Measurements from ENCODE around the gene SOBP.

Gene SOBP

GRCh38 chr6:107689951-107690642 lies 200.2 kb downstream of the SOBP start:
- DNase-seq (ENCODE audit: low read depth in 3 of 3) = no peak

DNA sequence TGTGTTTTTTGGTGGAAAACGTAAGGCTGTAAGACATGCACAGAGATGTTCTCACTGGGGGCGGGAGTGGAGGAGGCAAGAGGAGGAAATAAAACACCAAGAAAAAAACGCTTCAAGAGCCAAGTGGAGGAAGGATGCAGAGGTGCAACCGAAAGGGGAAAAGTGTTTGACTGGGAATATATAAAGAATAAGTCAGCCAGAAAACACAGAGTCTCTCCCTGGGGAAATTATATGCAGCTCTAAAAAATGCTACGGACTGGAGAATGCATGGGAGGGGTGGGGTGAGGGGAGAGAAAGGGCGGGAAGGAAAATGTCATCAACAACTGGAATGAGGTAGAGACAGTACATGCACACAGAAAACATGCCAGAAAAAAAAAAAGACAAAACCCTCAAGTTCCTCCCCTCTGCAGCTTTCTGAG lies 200.7 kb downstream of the SOBP start:
- DNase-seq (ENCODE audit: low read depth in 3 of 3) = no peak

DNA sequence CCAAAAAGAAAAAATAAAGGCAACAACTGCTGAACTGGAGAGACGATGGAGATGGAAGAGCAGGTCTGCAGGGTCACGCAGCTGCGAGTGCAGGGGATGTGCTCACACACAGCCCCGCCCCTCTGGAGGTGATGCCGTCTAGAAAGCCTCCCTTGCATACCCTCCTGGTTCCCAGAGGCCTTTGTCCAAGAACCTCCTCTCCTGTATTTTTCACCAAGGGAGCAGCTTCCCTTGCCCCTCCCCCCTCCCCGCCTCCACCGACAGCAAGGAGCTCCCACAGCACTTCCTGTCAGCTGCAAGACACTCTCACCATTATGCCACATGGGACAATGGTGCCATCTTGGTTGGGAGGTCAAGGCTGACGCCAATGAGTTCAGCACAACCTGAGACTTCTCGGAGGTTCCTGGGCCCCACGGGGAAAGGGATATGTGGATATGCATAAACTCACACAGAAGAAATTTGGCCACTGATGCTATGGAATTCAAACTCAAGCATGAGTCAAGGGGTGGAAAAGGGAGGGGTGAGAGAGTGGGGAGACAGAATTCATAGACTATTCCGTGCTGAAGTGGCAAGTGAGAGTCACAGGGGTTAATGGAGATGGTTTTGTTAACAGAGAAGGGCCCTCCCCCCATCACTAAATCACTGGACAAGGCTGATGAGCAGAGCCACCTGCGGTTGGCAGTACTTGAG lies 201.3 kb downstream of the SOBP start:
- no peak for DNase-seq (ENCODE audit: low read depth in 3 of 3)

GRCh38 chr6:107692351-107692750 lies 202.4 kb downstream of the SOBP start:
- no peak for DNase-seq (ENCODE audit: low read depth in 3 of 3)

DNA sequence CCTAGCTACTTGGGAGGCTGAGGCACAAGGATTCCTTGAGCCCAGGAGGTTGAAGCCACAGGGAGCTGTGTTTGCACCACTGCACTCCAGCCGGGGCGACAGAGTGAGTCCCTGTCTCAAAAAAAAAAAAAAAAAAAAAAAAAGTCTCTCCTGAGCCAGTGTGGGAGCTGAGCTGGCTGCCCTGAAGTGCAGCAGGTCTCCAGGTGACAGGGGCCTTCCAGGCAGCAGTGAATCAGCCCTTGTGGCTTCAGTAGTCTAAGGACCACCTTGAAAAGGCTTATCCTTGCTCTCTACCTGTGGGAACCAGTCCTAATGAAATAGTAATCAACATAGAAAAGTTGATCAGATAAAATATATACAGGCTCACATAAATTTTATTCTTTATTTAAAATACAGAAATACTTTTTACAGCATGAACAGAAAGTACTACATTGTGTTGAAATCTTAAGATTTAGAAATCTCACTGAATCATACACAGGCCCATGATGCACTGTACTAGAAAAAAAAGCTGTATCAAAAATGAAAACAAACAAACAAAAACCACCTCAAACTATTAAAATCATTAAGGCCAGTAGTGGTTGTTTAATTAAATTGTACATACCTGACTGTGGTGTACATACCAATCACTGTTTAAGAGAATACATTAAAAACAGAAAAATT lies 205.3 kb downstream of the SOBP start:
- no peak for DNase-seq (ENCODE audit: low read depth in 3 of 3)

- no peak for DNase-seq (ENCODE audit: low read depth in 3 of 3)
These were observed 207.8 kb downstream of the SOBP start for GRCh38 chr6:107697682-107698081.

DNA sequence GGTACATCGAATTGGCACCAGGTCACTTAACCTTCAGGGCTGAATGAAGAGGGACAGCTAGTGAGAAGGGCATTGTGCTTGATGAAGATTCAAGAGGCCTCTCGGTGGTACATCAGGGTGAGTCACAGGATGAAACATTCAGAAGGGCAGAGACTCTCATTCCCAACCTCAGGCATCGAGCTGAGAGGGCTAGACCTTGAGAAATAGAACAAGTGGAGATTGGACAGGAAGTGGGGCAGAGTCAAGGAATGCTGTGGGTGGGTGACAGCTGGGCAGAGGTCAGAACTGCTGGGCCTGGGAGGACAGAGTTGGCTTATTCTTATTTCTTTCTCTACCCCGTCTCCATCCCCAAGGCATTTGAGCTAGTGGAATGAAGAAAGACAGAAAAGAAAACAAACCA lies 208.2 kb downstream of the SOBP start:
- no peak for DNase-seq (ENCODE audit: low read depth in 3 of 3)

DNA sequence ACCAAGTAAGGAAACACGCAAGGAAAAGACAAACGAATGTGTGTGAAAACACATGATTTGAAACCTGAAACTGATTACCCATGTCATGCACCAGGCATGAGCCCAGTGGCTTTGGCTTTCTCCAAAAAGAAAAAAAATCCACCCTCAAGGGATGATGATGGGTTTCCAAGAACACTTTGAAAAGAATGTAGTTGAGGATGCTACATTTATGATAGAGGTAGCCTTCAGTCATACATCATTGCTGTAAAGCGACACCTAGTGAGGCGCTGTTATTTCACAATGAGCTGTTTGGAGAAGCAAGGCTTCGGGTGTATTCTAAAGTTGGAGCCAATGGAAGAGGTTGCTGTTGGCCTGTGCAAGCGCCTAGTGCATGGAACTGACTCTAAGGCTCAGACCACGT lies 209.3 kb downstream of the SOBP start:
- no peak for DNase-seq (ENCODE audit: low read depth in 3 of 3)

DNA sequence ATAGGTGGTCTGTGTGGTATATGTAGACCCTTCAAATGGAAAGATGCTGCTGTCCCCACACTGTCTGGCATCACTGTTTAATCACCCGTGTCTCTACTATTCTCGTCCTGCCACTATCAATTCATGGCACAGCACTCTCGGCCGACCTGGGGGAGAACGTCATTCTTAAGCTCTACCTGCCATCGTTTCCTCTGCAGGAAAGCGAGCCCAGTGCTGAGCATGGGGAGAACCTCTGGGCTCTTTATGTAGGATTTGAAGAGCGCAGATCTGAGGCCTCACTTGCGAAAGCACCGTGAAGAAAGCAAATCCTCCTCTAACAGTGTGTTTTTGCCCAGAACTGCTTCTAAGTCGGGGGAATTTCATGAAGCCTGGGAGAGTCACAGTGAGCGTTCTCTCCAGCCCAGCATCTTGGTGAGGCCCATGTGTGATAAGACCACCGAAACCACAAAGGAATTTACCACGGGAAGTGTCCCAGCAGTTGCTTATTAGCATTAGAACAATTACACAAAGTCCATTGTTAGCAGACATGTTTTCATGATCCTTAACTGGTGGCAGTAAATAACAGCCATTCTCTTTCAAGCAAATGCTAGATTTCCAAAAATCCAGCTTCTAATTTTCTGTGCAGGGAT lies 209.9 kb downstream of the SOBP start:
- no peak for DNase-seq (ENCODE audit: low read depth in 3 of 3)

- DNase-seq (ENCODE audit: low read depth in 3 of 3) = no peak
These were observed 213.7 kb downstream of the SOBP start for GRCh38 chr6:107703606-107704005.

DNA sequence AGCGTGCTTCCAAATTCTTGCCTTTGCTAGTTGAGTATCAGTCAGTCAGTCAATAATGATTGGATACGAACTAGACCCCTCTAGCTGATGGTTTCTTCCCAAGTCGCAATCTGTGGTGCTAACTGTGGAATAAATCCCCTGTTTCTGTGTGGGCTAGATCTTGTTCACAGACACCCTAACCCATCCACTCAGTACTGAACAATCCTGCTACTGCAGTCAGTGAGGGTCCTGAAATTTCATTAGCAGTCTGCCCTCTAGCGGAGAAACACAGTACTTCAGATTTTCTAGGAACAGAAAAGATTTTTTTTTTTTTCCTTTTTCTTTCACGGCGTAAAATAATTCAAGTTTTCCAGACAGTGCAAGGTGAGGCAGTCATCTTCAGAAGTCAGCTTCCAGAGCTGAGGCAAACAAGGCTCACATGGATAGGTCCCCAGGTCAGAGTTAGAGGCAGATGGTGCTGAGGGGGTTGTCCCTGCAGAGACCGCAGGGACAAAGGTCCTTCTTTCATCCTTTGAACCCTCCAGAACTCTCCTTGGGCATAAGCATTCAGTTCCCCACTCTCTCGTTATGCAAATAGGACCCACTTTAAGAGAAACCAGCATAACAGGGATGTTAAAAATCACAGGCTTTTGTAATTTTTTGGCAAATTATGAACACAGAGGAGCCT lies 214.6 kb downstream of the SOBP start:
- DNase-seq (ENCODE audit: low read depth in 3 of 3) = no peak

- DNase-seq (ENCODE audit: low read depth in 3 of 3) = no peak
These were observed 216.7 kb downstream of the SOBP start for GRCh38 chr6:107706516-107707115.

DNA sequence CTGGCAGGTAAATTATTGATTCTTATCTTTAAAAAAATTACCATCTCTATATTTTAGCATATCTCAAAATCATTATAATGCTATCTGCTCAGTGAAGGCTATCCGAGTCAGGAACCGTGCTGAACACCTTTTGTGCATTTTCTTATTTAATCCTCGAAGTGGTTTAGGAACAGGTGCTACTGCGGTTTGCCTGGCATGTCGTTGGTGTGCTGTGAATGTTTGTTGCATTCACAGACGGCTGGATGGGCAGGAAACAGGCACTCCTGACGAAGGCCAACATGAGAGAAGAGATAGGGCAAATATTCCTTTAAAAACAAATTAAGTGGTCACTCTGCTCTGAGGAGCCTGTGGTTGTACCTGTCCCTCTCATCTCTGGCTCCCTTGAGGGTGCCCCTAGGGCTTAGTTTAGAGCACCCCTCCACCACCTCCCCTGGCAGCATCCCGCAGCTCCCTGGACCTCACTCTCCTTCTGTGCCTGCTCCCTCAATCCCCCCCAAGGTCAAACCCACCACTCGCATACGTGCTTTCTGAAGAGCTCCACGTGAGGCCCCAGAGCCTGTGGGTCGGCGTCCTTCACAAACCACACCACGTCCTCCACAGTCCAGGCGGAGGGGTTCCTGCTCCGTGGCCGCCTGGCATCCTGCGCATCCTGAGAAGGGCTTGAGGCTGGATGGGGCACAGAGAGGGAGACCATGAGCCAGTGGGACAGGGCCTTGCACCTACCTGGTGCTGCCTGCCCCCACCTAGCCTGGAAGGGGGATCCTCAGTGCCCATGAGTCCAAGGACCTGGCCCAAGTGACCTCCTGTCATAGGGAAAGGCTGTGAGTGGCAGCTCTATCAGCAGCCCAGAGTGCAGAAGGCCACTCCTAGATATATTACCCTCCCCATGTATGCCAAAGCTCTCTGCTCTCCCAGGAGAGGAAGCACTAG lies 217.7 kb downstream of the SOBP start:
- DNase-seq (ENCODE audit: low read depth in 3 of 3) = no peak

GRCh38 chr6:107708435-107708834 lies 218.5 kb downstream of the SOBP start:
- no peak for DNase-seq (ENCODE audit: low read depth in 3 of 3)

GRCh38 chr6:107709341-107709740 lies 219.4 kb downstream of the SOBP start:
- DNase-seq (ENCODE audit: low read depth in 3 of 3) = no peak
